H1 (cell line): ENCODE results near the gene OLFML2B. TPM values are rescaled to one million over a fixed set of nuclear protein-coding genes. Genes with fewer than 3 reads are reported as not detected.

Source experiments
- CTCF ChIA-PET: fragments of 300-600 bp; sonication (Branson Sonifier 250); formaldehyde crosslinking; loops from one replicate; lab custom pipeline; 2021; ENCODE audit not compliant: partially characterized antibody; lab: Charles Lee
- POLR2A ChIA-PET: fragments of 300-600 bp; sonication (Branson Sonifier 250); formaldehyde crosslinking; loops from one replicate; lab custom pipeline; 2021; ENCODE audit warnings: inconsistent platforms; ENCODE audit not compliant: partially characterized antibody; lab: Charles Lee
- DNase-seq, 2 experiments: peaks; one replicate each; pipeline versions ENCODE4 v3.0.0 to v3.0.0-alpha.2; 2010 to 2022; ENCODE audit warnings: low spot score in 2 of 2, low read depth in 1 of 2, mixed read lengths in 1 of 2
- FAIRE-seq: peaks from 2 replicates; lab custom pipeline; 2011; peaks lifted over from hg19 to GRCh38; lab: Jason Lieb, UNC
- H2AFZ ChIP-seq: 2 replicates; pipeline ENCODE4 v1.8.1; 2012; ENCODE audit warnings: low read length, inconsistent platforms
- H2AK5ac ChIP-seq: 2 replicates; pipeline ENCODE4 v1.6.1; 2013; ENCODE audit warnings: low read depth, low read length
- H2BK120ac ChIP-seq: replicated peaks from 2 replicates; pipeline ENCODE3; 2013; ENCODE audit warnings: low read depth, low read length, inconsistent platforms
- H2BK12ac ChIP-seq: 2 replicates; pipeline ENCODE4 v1.6.1; 2013; ENCODE audit warnings: low read depth, low read length
- H2BK15ac ChIP-seq: 2 replicates; pipeline ENCODE4 v1.6.1; 2013; ENCODE audit warnings: low read length
- H2BK20ac ChIP-seq: 2 replicates; pipeline ENCODE4 v1.6.1; 2013; ENCODE audit warnings: low read length
- H2BK5ac ChIP-seq: 2 replicates; pipeline ENCODE4 v1.6.1; 2013; ENCODE audit warnings: low read depth, low read length
- H3K14ac ChIP-seq: 2 replicates; pipeline ENCODE4 v1.6.1; 2013; ENCODE audit warnings: inconsistent platforms; ENCODE audit not compliant: insufficient read length
- H3K18ac ChIP-seq: 2 replicates; pipeline ENCODE4 v1.6.1; 2013; ENCODE audit warnings: low read length; ENCODE audit errors: extremely low read depth
- H3K23ac ChIP-seq: 2 replicates; pipeline ENCODE4 v1.6.1; 2013; ENCODE audit warnings: inconsistent platforms; ENCODE audit not compliant: insufficient read length
- H3K23me2 ChIP-seq: 2 replicates; pipeline ENCODE4 v1.6.1; 2013; ENCODE audit warnings: low read depth, low read length
- H3K27ac ChIP-seq: 2 replicates; pipeline ENCODE4 v1.6.1; 2011; ENCODE audit warnings: low read depth, low read length, inconsistent platforms
- H3K27me3 ChIP-seq, 4 experiments: replicated peaks in 1 of 4; 1 replicate in 1 of 4; 2 replicates in 3 of 4; pipeline versions ENCODE4 v1.6.1 to v1.8.1; 2011 to 2013; ENCODE audit warnings: low read length in 3 of 4, mild to moderate bottlenecking in 3 of 4, inconsistent platforms in 2 of 4, mixed read lengths in 2 of 4, moderate library complexity in 1 of 4; ENCODE audit not compliant: control insufficient read depth in 3 of 4, insufficient read depth in 3 of 4; ENCODE audit errors: extremely low read depth in 1 of 4
- H3K36me3 ChIP-seq, 4 experiments: 2 replicates each; pipeline versions ENCODE4 v1.6.1 to v1.8.1; 2011 to 2013; ENCODE audit warnings: mild to moderate bottlenecking in 4 of 4, low read length in 3 of 4, moderate library complexity in 2 of 4, control low read depth in 1 of 4, inconsistent platforms in 1 of 4; ENCODE audit not compliant: insufficient read depth in 4 of 4, control insufficient read depth in 2 of 4
- H3K4ac ChIP-seq: replicated peaks from 2 replicates; pipeline ENCODE3; 2013; ENCODE audit warnings: low read length, low read depth, mixed read lengths, inconsistent platforms; ENCODE audit not compliant: insufficient read length
- H3K4me1 ChIP-seq, 4 experiments: replicated peaks in 1 of 4; 1 replicate in 1 of 4; 2 replicates in 3 of 4; pipeline versions ENCODE4 v1.6.1 to v1.8.1; 2011 to 2013; ENCODE audit warnings: low read length in 3 of 4, inconsistent platforms in 2 of 4, mixed read lengths in 1 of 4; ENCODE audit not compliant: insufficient read depth in 4 of 4, control insufficient read depth in 3 of 4
- H3K4me2 ChIP-seq, 2 experiments: 2 replicates each; pipeline versions ENCODE4 v1.6.1 to v1.8.1; 2011 to 2013; ENCODE audit warnings: low read depth in 2 of 2, low read length in 2 of 2, control low read depth in 1 of 2, inconsistent platforms in 1 of 2, mild to moderate bottlenecking in 1 of 2; ENCODE audit not compliant: insufficient read depth in 1 of 2
- H3K4me3 ChIP-seq, 4 experiments: fragments of 200-600, 300-600 bp in 1 of 4; sonication (generic), shearing (Covaris generic), sonication (Bioruptor Twin) in 1 of 4; 2 replicates each; pipeline versions ENCODE4 v1.5.1 to v1.8.1; 2011 to 2016; ENCODE audit warnings: low read length in 4 of 4, low read depth in 3 of 4, control low read depth in 2 of 4, inconsistent platforms in 2 of 4, mild to moderate bottlenecking in 2 of 4, mixed read lengths in 1 of 4, moderate library complexity in 1 of 4; ENCODE audit not compliant: insufficient read depth in 2 of 4; ENCODE audit errors: extremely low read depth in 1 of 4
- H3K56ac ChIP-seq: replicated peaks from 2 replicates; pipeline ENCODE3; 2013; ENCODE audit warnings: low read depth, mild to moderate bottlenecking, mixed read lengths, low read length, inconsistent platforms; ENCODE audit not compliant: insufficient read length
- H3K79me1 ChIP-seq: 2 replicates; pipeline ENCODE4 v1.6.1; 2013; ENCODE audit warnings: low read depth, low read length, control low read depth
- H3K79me2 ChIP-seq, 2 experiments: 2 replicates each; pipeline versions ENCODE4 v1.6.1 to v1.8.1; 2012 to 2013; ENCODE audit warnings: low read length in 2 of 2, mild to moderate bottlenecking in 2 of 2, inconsistent platforms in 1 of 2; ENCODE audit not compliant: insufficient read depth in 2 of 2, control insufficient read depth in 1 of 2
- H3K9ac ChIP-seq, 4 experiments: replicated peaks in 1 of 4; 1 replicate in 1 of 4; 2 replicates in 3 of 4; pipeline versions ENCODE4 v1.6.1 to v1.8.1; 2011 to 2013; ENCODE audit warnings: low read depth in 3 of 4, low read length in 3 of 4, control low read depth in 2 of 4, mild to moderate bottlenecking in 2 of 4, moderate library complexity in 2 of 4, inconsistent platforms in 1 of 4; ENCODE audit errors: extremely low read depth in 1 of 4
- H3K9me3 ChIP-seq, 2 experiments: 2 replicates each; pipeline versions ENCODE4 v1.6.1 to v1.8.1; 2012 to 2013; ENCODE audit warnings: mild to moderate bottlenecking in 2 of 2, moderate library complexity in 2 of 2, control low read depth in 1 of 2, inconsistent platforms in 1 of 2, low read depth in 1 of 2, low read length in 1 of 2, mixed read lengths in 1 of 2; ENCODE audit not compliant: insufficient read depth in 2 of 2
- H4K20me1 ChIP-seq, 2 experiments: replicated peaks in 1 of 2; 2 replicates each; pipeline versions ENCODE3 to v1.8.1; 2011 to 2013; ENCODE audit warnings: inconsistent platforms in 2 of 2, low read length in 2 of 2, mild to moderate bottlenecking in 1 of 2; ENCODE audit not compliant: insufficient read depth in 2 of 2, control insufficient read depth in 1 of 2
- H4K5ac ChIP-seq: 2 replicates; pipeline ENCODE4 v1.6.1; 2013; ENCODE audit warnings: low read length, low read depth, mixed read lengths, inconsistent platforms; ENCODE audit not compliant: insufficient read length
- H4K8ac ChIP-seq: 2 replicates; pipeline ENCODE4 v1.8.0; 2013; ENCODE audit warnings: mild to moderate bottlenecking, moderate library complexity, low read length, inconsistent platforms; ENCODE audit not compliant: insufficient read depth; ENCODE audit errors: extremely low read depth
- H4K91ac ChIP-seq: replicated peaks from 2 replicates; pipeline ENCODE3; 2013; ENCODE audit warnings: low read length, mixed read lengths, inconsistent platforms; ENCODE audit not compliant: insufficient read length
- BCL11A ChIP-seq, 2 experiments: IDR thresholded peaks; one replicate each; pipeline ENCODE4 v1.6.1; 2011; ENCODE audit warnings: low read depth in 2 of 2, low read length in 2 of 2, mild to moderate bottlenecking in 2 of 2
- CEBPB ChIP-seq: IDR thresholded peaks from 2 replicates; pipeline ENCODE4 v1.6.1; 2012; ENCODE audit warnings: low read depth, low read length
- CREB1 ChIP-seq: IDR thresholded peaks from 2 replicates; pipeline ENCODE4 v1.6.1; 2012; ENCODE audit warnings: inconsistent platforms
- EZH2 ChIP-seq: fragments of 200-600 bp; sonication (generic); IDR thresholded peaks from 2 replicates; pipeline ENCODE4 v1.7.1; 2012; ENCODE audit warnings: low read depth, mild to moderate bottlenecking, moderate library complexity, low read length, inconsistent platforms; ENCODE audit not compliant: severe bottlenecking
- KDM5A ChIP-seq: fragments of 200-600 bp; IDR thresholded peaks from 2 replicates; pipeline ENCODE4 v1.7.1; 2012; ENCODE audit warnings: mild to moderate bottlenecking, low read length, inconsistent platforms, mixed read lengths
- NANOG ChIP-seq: IDR thresholded peaks from 2 replicates; pipeline ENCODE4 v1.6.1; 2011; ENCODE audit warnings: low read length, low read depth, mild to moderate bottlenecking, inconsistent platforms; ENCODE audit not compliant: insufficient read depth, poor library complexity, severe bottlenecking
- POLR2AphosphoS5 ChIP-seq: IDR thresholded peaks from 2 replicates; pipeline ENCODE4 v1.6.1; 2011; ENCODE audit warnings: low read depth, low read length
- RFX5 ChIP-seq: IDR thresholded peaks from 2 replicates; pipeline ENCODE4 v1.6.1; 2011; ENCODE audit warnings: low read depth, low read length, improper control_type of control experiment, borderline replicate concordance
- RXRA ChIP-seq: IDR thresholded peaks from 2 replicates; pipeline ENCODE4 v1.6.1; 2011; ENCODE audit warnings: low read depth, mild to moderate bottlenecking, low read length, moderate library complexity; ENCODE audit not compliant: insufficient read depth
- SIN3A ChIP-seq, 2 experiments: IDR thresholded peaks in 1 of 2; conservative IDR thresholded peaks in 1 of 2; 2 replicates each; pipeline ENCODE4 v1.6.1; 2011 to 2012; ENCODE audit warnings: low read length in 2 of 2, improper control_type of control experiment in 1 of 2, low read depth in 1 of 2, mild to moderate bottlenecking in 1 of 2
- TAF1 ChIP-seq: IDR thresholded peaks from 2 replicates; pipeline ENCODE4 v1.6.1; 2011; ENCODE audit warnings: mild to moderate bottlenecking, low read depth, low read length
- WGBS, 2 experiments: shearing (Covaris generic) in 1 of 2; methylation state at CpG; one replicate each; pipeline versions ENCODE4 v1.1.6 to v1.1.7; 2013 to 2015; ENCODE audit warnings: low lambda C conversion rate in 2 of 2, mixed read lengths in 2 of 2, inconsistent platforms in 1 of 2, low coverage in 1 of 2, missing lambda C conversion rate in 1 of 2; ENCODE audit not compliant: insufficient replicate concordance in 2 of 2, insufficient coverage in 1 of 2, insufficient read length in 1 of 2; ENCODE audit errors: extremely low coverage in 1 of 2, missing lambda C conversion rate in 1 of 2; 5-methylcytosine and 5-hydroxymethylcytosine counted together
- polyA plus RNA-seq, 7 experiments: library from polyadenylated mRNA; depleted of rRNA in 3 of 7; stranded (reverse) in 5 of 7; unstranded in 2 of 7; fragments of >200 nt in 5 of 7; fragments of 200-250 nt in 2 of 7; gene quantifications; 1 replicate in 5 of 7; 2 replicates in 1 of 7; 4 replicates in 1 of 7; pipeline versions ENCODE4 v1.2.1 to v1.2.3, GENCODE V29; 2011 to 2013; ENCODE audit warnings: missing spikeins in 2 of 7, mixed read lengths in 2 of 7
- total RNA-seq: library from RNA; stranded (reverse); fragmentation: NEBNext Ultra II Directional; extraction: Animal tissue kit (Norgen Biotek cat#: 25700); gene quantifications from 2 replicates; pipeline ENCODE4 v1.2.1, GENCODE V29; 2021

Gene OLFML2B
- total and polyA plus RNA-seq, 2 of the 8 experiments (the other 6 are each of a cell fraction or from before 2014, with no cell fraction given), result 6.5 to 10.4 TPM

DNA sequence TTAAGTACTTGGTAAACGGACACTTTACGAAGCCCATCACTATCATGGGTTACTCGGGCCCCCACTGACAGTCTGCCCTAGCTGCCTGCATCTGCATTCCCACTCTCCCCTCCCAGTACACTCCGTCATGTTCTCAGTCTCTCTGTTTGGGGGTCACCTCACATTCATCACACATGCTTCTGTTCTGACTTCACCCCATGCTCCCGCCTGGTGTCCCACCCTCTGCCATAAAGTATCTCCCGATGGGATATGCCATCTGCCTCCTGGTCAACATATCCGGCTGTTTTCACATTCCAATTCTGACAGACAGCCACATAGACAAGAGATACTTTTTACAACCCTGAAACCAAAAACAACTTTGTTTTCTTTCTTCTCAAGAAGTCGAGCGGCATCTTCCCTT is 1.0 kb downstream of the OLFML2B start:
- H3K9me3 ChIP-seq, result no peaks in the 10 kb centered on the region
- ChIA-PET CTCF (interaction anchor here (1.1 to 2.7 kb wide), 3 partner anchors 8 to 41 kb away, joined by 3 to 22 read pairs (median 4); no protein-coding TSS in a partner anchor), POLR2A (interaction anchor here (1.8 kb wide), 1 partner anchor 16 kb away, joined by 3 read pairs; no protein-coding TSS in a partner anchor)
- H3K23me2 ChIP-seq, result peaks cover 10% of the 10 kb centered on the region
- H2BK12ac ChIP-seq, result peak overlapping the region; percentile 71; the same call in 1 of the 2 replicates
- no peak overlapping the region for H3K18ac ChIP-seq
- no peak overlapping the region for H4K91ac ChIP-seq
- no peak overlapping the region for H2BK15ac ChIP-seq
- H3K79me2 ChIP-seq, result no peaks in the 10 kb centered on the region
- no peaks in the 10 kb centered on the region for H3K36me3 ChIP-seq
- H3K9ac ChIP-seq, result no peak overlapping the region
- H3K79me1 ChIP-seq, result no peaks in the 10 kb centered on the region
- DNase-seq (no peak), FAIRE-seq (no peak)
- H3K56ac ChIP-seq, result no peak overlapping the region
- peaks cover 4 to 11% (median 8%) of the 10 kb centered on the region in 4 experiments for H3K4me1 ChIP-seq
- peaks cover 0 to 3% of the 10 kb centered on the region in 2 experiments for H4K20me1 ChIP-seq
- no peak overlapping the region for H3K14ac ChIP-seq
- H4K5ac ChIP-seq, result no peak overlapping the region
- no peak overlapping the region for H2BK5ac ChIP-seq
- TF ChIP-seq TAF1 (no peak), POLR2AphosphoS5 (no peak), NANOG (no peak), EZH2 (no peak), KDM5A (no peak), RXRA (no peak), CREB1 (no peak), CEBPB (no peak), SIN3A (conservative IDR thresholded peaks at IDR 0.05 in 1 of 2, IDR thresholded peaks at IDR 0.05 in 1 of 2; ENCODE audit: low read depth in 1 of 2, low read length in 2 of 2) (no peak), BCL11A (IDR thresholded peaks at IDR 0.05; ENCODE audit: low read depth in 2 of 2, low read length in 2 of 2) (no peak), RFX5 (no peak)
- H2AFZ ChIP-seq, result no peak overlapping the region
- no peak overlapping the region for H2BK20ac ChIP-seq
- no peak overlapping the region for H4K8ac ChIP-seq
- no peak overlapping the region for H3K27ac ChIP-seq
- H3K4ac ChIP-seq, result no peak overlapping the region
- H3K23ac ChIP-seq, result no peak overlapping the region
- H2BK120ac ChIP-seq, result no peak overlapping the region
- H3K4me2 ChIP-seq, result peak overlapping the region; percentile 74 to 83; a peak in 2 of 4 replicates
- H2AK5ac ChIP-seq, result no peak overlapping the region
- H3K4me3 ChIP-seq, result peak overlapping the region in 1 of 4 experiments; percentile 73; a peak in 2 of 8 replicates
- WGBS, 2 experiments, result 83% methylated on average over 9 of the region's 9 CpGs; no CpG with 5 or more reads in 1 of the 2 experiments
- H3K27me3 ChIP-seq, result peaks cover 1 to 30% (median 23%) of the 10 kb centered on the region in 4 experiments
